OCI-LY3 (cell line): ENCODE data around the gene SLC35F3.
"Not testable (repeated sequence)": the region's sequence is repeated elsewhere in the genome, so short reads cannot be mapped to it uniquely, and the experiment has no call there.

Experiments used
- H2AFZ ChIP-seq: fragments of 200-600, 300-600 bp; shearing (Covaris generic); 2 replicates; pipeline ENCODE4 v1.6.0; 2014; ENCODE audit warnings: antibody characterized with exemption, low read depth, low read length
- H3K27ac ChIP-seq: fragments of 200-600, 300-600 bp; sonication (generic); 2 replicates; pipeline ENCODE4 v1.5.1; 2014; ENCODE audit warnings: mild to moderate bottlenecking, low read length, moderate library complexity, mixed read lengths
- H3K27me3 ChIP-seq: fragments of 200-600, 300-600 bp; sonication (generic); 2 replicates; pipeline ENCODE4 v1.6.1; 2014; ENCODE audit warnings: low read depth, low read length, mixed read lengths
- H3K36me3 ChIP-seq: fragments of 200-600, 300-600 bp; sonication (generic); replicated peaks from 2 replicates; pipeline ENCODE3; 2014; ENCODE audit warnings: low read depth, low read length, mixed read lengths
- H3K4me1 ChIP-seq: fragments of 300-600, 200-600 bp; sonication (generic); 2 replicates; pipeline ENCODE4 v1.6.1; 2014; ENCODE audit warnings: low read length, mixed read lengths
- H3K4me2 ChIP-seq: fragments of 200-600, 300-600 bp; sonication (generic); 2 replicates; pipeline ENCODE4 v1.6.1; 2014; ENCODE audit warnings: low read length, mixed read lengths
- H3K4me3 ChIP-seq: fragments of 300-600, 200-600 bp; sonication (generic); 2 replicates; pipeline ENCODE4 v1.5.1; 2014; ENCODE audit warnings: antibody characterized with exemption, mild to moderate bottlenecking, low read length, moderate library complexity
- H3K79me2 ChIP-seq: fragments of 300-600, 200-600 bp; shearing (Covaris generic); 2 replicates; pipeline ENCODE4 v1.6.1; 2014; ENCODE audit warnings: mild to moderate bottlenecking, low read length, mixed read lengths
- H3K9ac ChIP-seq: fragments of 300-600, 200-600 bp; shearing (Covaris generic); 2 replicates; pipeline ENCODE4 v1.6.0; 2014; ENCODE audit warnings: mild to moderate bottlenecking, low read length, moderate library complexity
- H3K9me3 ChIP-seq: fragments of 200-600, 300-600 bp; shearing (Covaris generic); 2 replicates; pipeline ENCODE4 v1.6.1; 2014; ENCODE audit warnings: low read length, mixed read lengths; ENCODE audit not compliant: insufficient read depth
- H4K20me1 ChIP-seq: fragments of 200-600, 300-600 bp; sonication (generic); 2 replicates; pipeline ENCODE4 v1.6.1; 2016; ENCODE audit warnings: low read length, mixed read lengths; ENCODE audit not compliant: insufficient read depth
- EZH2phosphoT487 ChIP-seq: fragments of 200-600 bp; shearing (Covaris generic); IDR thresholded peaks from 2 replicates; pipeline ENCODE4 v1.6.1; 2018; ENCODE audit warnings: antibody characterized with exemption, mixed run types, low read depth
- TF ChIP-seq, protein P1 (sequence below): fragments of 200-600, 300-600 bp; sonication (generic); IDR thresholded peaks from 2 replicates; pipeline ENCODE4 v1.5.1; 2014; ENCODE audit warnings: antibody characterized with exemption, low read length, low read depth

SLC35F3 gene

DNA sequence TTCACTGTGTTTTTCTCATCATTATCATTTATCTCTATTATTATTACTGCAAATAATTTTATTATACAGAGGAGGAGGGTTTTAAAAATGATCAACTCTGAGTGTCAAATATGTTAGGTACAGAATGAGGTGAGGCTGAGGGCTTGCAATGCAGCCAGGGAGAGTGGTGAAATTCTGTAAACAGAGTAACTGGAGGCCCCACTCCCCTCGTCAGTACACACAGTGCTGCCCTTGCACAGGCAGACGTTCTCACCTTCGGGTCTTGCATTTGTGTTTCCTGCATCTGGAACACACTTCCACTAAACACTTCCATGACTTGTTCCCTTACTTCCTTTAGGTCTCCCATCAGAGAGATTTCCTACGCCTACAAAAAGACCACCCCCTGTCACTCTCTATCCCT, 444.5 kb downstream of the SLC35F3 start:
- no peaks in the 10 kb centered on the region for H3K36me3 ChIP-seq
- H3K27me3 ChIP-seq, result peaks cover 12% of the 10 kb centered on the region; the same call in 1 of the 2 replicates
- TF ChIP-seq EZH2phosphoT487, result no peak
- TF ChIP-seq, protein P1, sequence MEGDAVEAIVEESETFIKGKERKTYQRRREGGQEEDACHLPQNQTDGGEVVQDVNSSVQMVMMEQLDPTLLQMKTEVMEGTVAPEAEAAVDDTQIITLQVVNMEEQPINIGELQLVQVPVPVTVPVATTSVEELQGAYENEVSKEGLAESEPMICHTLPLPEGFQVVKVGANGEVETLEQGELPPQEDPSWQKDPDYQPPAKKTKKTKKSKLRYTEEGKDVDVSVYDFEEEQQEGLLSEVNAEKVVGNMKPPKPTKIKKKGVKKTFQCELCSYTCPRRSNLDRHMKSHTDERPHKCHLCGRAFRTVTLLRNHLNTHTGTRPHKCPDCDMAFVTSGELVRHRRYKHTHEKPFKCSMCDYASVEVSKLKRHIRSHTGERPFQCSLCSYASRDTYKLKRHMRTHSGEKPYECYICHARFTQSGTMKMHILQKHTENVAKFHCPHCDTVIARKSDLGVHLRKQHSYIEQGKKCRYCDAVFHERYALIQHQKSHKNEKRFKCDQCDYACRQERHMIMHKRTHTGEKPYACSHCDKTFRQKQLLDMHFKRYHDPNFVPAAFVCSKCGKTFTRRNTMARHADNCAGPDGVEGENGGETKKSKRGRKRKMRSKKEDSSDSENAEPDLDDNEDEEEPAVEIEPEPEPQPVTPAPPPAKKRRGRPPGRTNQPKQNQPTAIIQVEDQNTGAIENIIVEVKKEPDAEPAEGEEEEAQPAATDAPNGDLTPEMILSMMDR, result no peak
- no peak overlapping the region for H3K27ac ChIP-seq
- no peak overlapping the region for H3K9ac ChIP-seq
- no peaks in the 10 kb centered on the region for H3K79me2 ChIP-seq
- H3K9me3 ChIP-seq, result no peaks in the 10 kb centered on the region
- H4K20me1 ChIP-seq, result no peaks in the 10 kb centered on the region
- no peak overlapping the region for H3K4me3 ChIP-seq
- no peak overlapping the region for H2AFZ ChIP-seq
- no peaks in the 10 kb centered on the region for H3K4me1 ChIP-seq
- no peak overlapping the region for H3K4me2 ChIP-seq

DNA sequence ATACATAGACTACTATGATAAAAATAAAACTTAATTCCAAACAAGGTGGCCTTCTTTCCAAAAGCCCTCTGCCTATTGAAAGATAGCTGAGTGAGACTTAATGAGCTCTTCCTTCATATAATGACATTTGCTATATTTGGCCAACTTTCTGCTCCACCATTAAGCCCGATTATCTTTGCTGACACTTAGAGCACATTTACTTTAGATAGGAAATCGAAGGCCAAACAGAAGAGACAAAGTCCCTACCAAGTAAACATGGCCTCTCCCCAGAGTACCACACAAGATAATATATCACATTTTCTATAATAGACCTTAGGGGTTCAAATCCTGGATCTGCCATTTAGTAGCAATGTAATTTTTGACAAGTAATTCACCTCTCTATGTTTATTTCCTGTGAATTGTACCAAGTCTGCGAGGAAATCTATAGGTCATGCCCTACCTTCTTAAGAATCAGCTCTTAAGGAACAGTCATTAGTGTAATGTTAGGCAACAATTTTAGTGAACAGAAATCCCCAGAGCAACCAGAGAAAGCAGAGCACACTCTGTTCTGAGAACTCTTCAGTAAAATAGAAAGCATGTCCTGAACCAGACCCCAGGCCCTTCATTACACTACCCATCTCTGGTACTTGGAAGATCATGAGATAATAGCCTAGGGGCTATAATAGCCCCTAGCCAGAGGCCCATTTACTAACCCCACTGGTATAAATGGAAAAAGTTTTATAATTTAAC, 451.5 kb downstream of the SLC35F3 start:
- Histone ChIP-seq H3K4me3 (no peak overlapping the region), H3K4me1 (no peaks in the 10 kb centered on the region), H3K9ac (no peak overlapping the region)

GRCh38 chr1:234356615-234357269, 452.3 kb downstream of the SLC35F3 start:
- H3K4me2 ChIP-seq, H3K9me3 ChIP-seq, H3K79me2 ChIP-seq, H3K27me3 ChIP-seq, H3K4me1 ChIP-seq, H3K9ac ChIP-seq, H3K27ac ChIP-seq, H2AFZ ChIP-seq, H4K20me1 ChIP-seq, H3K4me3 ChIP-seq, H3K36me3 ChIP-seq: not testable (repeated sequence)

More for the DNA sequence above, 451.5 kb downstream of the SLC35F3 start:
- Histone ChIP-seq H3K36me3 (no peaks in the 10 kb centered on the region), H4K20me1 (no peaks in the 10 kb centered on the region), H3K27ac (no peak overlapping the region), H2AFZ (no peak overlapping the region), H3K9me3 (no peaks in the 10 kb centered on the region), H3K79me2 (no peaks in the 10 kb centered on the region), H3K4me2 (no peak overlapping the region), H3K27me3 (peaks cover 9% of the 10 kb centered on the region; the same call in 1 of the 2 replicates)
- TF ChIP-seq, protein P1, result no peak
- TF ChIP-seq EZH2phosphoT487, result no peak

GRCh38 chr1:234357831-234358230, 453.4 kb downstream of the SLC35F3 start:
- no peaks in the 10 kb centered on the region for H3K4me1 ChIP-seq
- no peak overlapping the region for H3K9ac ChIP-seq
- H4K20me1 ChIP-seq, result no peaks in the 10 kb centered on the region
- H3K4me2 ChIP-seq, result no peak overlapping the region
- H3K36me3 ChIP-seq, result no peaks in the 10 kb centered on the region
- no peak overlapping the region for H3K4me3 ChIP-seq
- TF ChIP-seq, protein P1, result no peak
- TF ChIP-seq EZH2phosphoT487, result no peak
- H3K79me2 ChIP-seq, result no peaks in the 10 kb centered on the region
- H3K27ac ChIP-seq, result no peak overlapping the region
- no peak overlapping the region for H2AFZ ChIP-seq
- peaks cover 9% of the 10 kb centered on the region; the same call in 1 of the 2 replicates for H3K27me3 ChIP-seq
- no peaks in the 10 kb centered on the region for H3K9me3 ChIP-seq
